GM12878 (cell line): ENCODE measurements around the gene PRRG1. TPM values are rescaled to one million over a fixed set of nuclear protein-coding genes. Genes with fewer than 3 reads are reported as not detected.

Source experiments
- ATAC-seq: fragments of 200-7000 bp; cut with Tn5 transposase; 3 replicates; pipeline ENCODE4 v1.9.1; 2020; ENCODE audit warnings: mild to moderate bottlenecking, moderate library complexity
- BruUV-seq: library from RNA; stranded (reverse); fragments of 400-500 nt; replicated peaks from 2 replicates; lab custom pipeline; 2021; lab: Mats Ljungman, UMichigan
- CTCF ChIA-PET: fragments of 300-600 bp; sonication (Branson Sonifier 250); formaldehyde crosslinking; extraction: SDS; loops from one replicate; lab custom pipeline; 2021; ENCODE audit warnings: inconsistent platforms; lab: Yijun Ruan, JAX
- POLR2A ChIA-PET: fragments of 350-600 bp; formaldehyde crosslinking; extraction: SDS; loops from one replicate; lab custom pipeline; 2021; ENCODE audit warnings: inconsistent platforms; lab: Charles Lee
- RAD21 ChIA-PET: fragments of 300-600 bp; sonication (Branson Sonifier 250); formaldehyde crosslinking; loops from one replicate; lab custom pipeline; 2023; ENCODE audit warnings: antibody characterized with exemption; ENCODE audit not compliant: unreplicated experiment; lab: Charles Lee
- SMC1A ChIA-PET: fragments of 300-600 bp; sonication (Branson Sonifier 250); formaldehyde crosslinking; loops from one replicate; lab custom pipeline; 2023; ENCODE audit not compliant: unreplicated experiment, uncharacterized antibody; lab: Charles Lee
- DNase-seq: peaks from one replicate; pipeline ENCODE4 v3.0.0-alpha.2; 2011; ENCODE audit warnings: low read depth, low spot score
- FAIRE-seq: peaks from 3 replicates; lab custom pipeline; 2011; peaks lifted over from hg19 to GRCh38; lab: Jason Lieb, UNC
- H2AFZ ChIP-seq: 2 replicates; pipeline ENCODE4 v1.6.0; 2011; ENCODE audit warnings: low read depth, low read length, control low read depth; ENCODE audit not compliant: control insufficient read depth
- H3K27ac ChIP-seq: 2 replicates; pipeline ENCODE4 v1.5.1; 2011; ENCODE audit warnings: control low read depth; ENCODE audit not compliant: control insufficient read depth, insufficient read depth
- H3K27me3 ChIP-seq, 2 experiments: replicated peaks in 1 of 2; 2 replicates each; pipeline versions ENCODE4 v1.6.0 to v1.6.1; 2011; ENCODE audit warnings: low read length in 1 of 2; ENCODE audit not compliant: control insufficient read depth in 2 of 2, insufficient read depth in 2 of 2
- H3K36me3 ChIP-seq, 2 experiments: 2 replicates each; pipeline ENCODE4 v1.5.1; 2011; ENCODE audit warnings: low read length in 1 of 2; ENCODE audit not compliant: control insufficient read depth in 2 of 2, insufficient read depth in 2 of 2
- H3K4me1 ChIP-seq: 2 replicates; pipeline ENCODE4 v1.6.1; 2011; ENCODE audit warnings: mild to moderate bottlenecking, low read length, moderate library complexity, mixed read lengths; ENCODE audit not compliant: control insufficient read depth, insufficient read depth
- H3K4me2 ChIP-seq: 2 replicates; pipeline ENCODE4 v1.6.0; 2011; ENCODE audit warnings: control low read depth; ENCODE audit not compliant: control insufficient read depth, insufficient read depth
- H3K4me3 ChIP-seq: fragments of 200-600 bp; sonication (generic); 2 replicates; pipeline ENCODE4 v1.5.1; 2016
- H3K79me2 ChIP-seq: 2 replicates; pipeline ENCODE4 v1.6.0; 2011; ENCODE audit warnings: low read length; ENCODE audit not compliant: control insufficient read depth, insufficient read depth
- H3K9ac ChIP-seq: 2 replicates; pipeline ENCODE4 v1.8.0; 2011; ENCODE audit warnings: low read length, control low read depth, mixed read lengths; ENCODE audit not compliant: control insufficient read depth, insufficient read depth
- H3K9me3 ChIP-seq: replicated peaks from 3 replicates; pipeline ENCODE4 v1.5.1; 2011; ENCODE audit warnings: mild to moderate bottlenecking, low read length; ENCODE audit not compliant: control insufficient read depth, insufficient read depth
- H4K20me1 ChIP-seq: 2 replicates; pipeline ENCODE4 v1.6.0; 2011; ENCODE audit not compliant: control insufficient read depth, insufficient read depth
- ATF7 ChIP-seq: fragments of 450-650 bp; IDR thresholded peaks from 2 replicates; pipeline ENCODE4 v1.6.1; 2016; ENCODE audit warnings: low read depth, mild to moderate bottlenecking
- CBX5 ChIP-seq: sonication (generic); IDR thresholded peaks from 2 replicates; pipeline ENCODE4 v1.6.1; 2016; ENCODE audit warnings: low read depth, moderate library complexity, mild to moderate bottlenecking, inconsistent platforms
- CREB1 ChIP-seq: IDR thresholded peaks from 2 replicates; pipeline ENCODE4 v1.6.1; 2012; ENCODE audit warnings: low read depth, mild to moderate bottlenecking, inconsistent platforms
- HCFC1 ChIP-seq: fragments of 150-350 bp; IDR thresholded peaks from 2 replicates; pipeline ENCODE4 v1.6.1; 2014; ENCODE audit warnings: low read length
- KLF5 ChIP-seq: fragments of 450-650 bp; IDR thresholded peaks from 2 replicates; pipeline ENCODE4 v1.6.1; 2014; ENCODE audit warnings: mild to moderate bottlenecking; ENCODE audit not compliant: partially characterized antibody
- MTA3 ChIP-seq: IDR thresholded peaks from 2 replicates; pipeline ENCODE4 v1.6.1; 2012; ENCODE audit warnings: low read length, inconsistent platforms, borderline replicate concordance
- NBN ChIP-seq: fragments of 450-650 bp; IDR thresholded peaks from 2 replicates; pipeline ENCODE4 v1.6.1; 2016
- NR2C2 ChIP-seq: IDR thresholded peaks from 2 replicates; pipeline ENCODE4 v1.6.1; 2011; ENCODE audit warnings: borderline replicate concordance, low read depth; ENCODE audit not compliant: control insufficient read depth, insufficient read length
- PAX5 ChIP-seq: IDR thresholded peaks from 2 replicates; pipeline ENCODE4 v1.6.1; 2011; ENCODE audit warnings: low read depth, low read length, borderline replicate concordance
- POLR2A ChIP-seq: IDR thresholded peaks from 2 replicates; pipeline ENCODE4 v1.6.1; 2011; ENCODE audit warnings: low read depth, mild to moderate bottlenecking, low read length
- SIX5 ChIP-seq: IDR thresholded peaks from 2 replicates; pipeline ENCODE4 v1.6.1; 2011; ENCODE audit warnings: mild to moderate bottlenecking, low read depth, low read length, moderate library complexity; ENCODE audit not compliant: severe bottlenecking
- SREBF2 ChIP-seq: IDR thresholded peaks from 2 replicates; pipeline ENCODE4 v1.6.1; 2012; ENCODE audit warnings: mild to moderate bottlenecking, low read length
- YY1 ChIP-seq: IDR thresholded peaks from 2 replicates; pipeline ENCODE4 v1.6.1; 2011; ENCODE audit warnings: low read depth, mild to moderate bottlenecking, low read length
- ZNF24 ChIP-seq: fragments of 450-650 bp; IDR thresholded peaks from 2 replicates; pipeline ENCODE4 v1.6.1; 2017; ENCODE audit warnings: antibody characterized with exemption, mild to moderate bottlenecking
- ZNF622 ChIP-seq: fragments of 450-650 bp; IDR thresholded peaks from 2 replicates; pipeline ENCODE4 v1.6.1; 2017; ENCODE audit warnings: mild to moderate bottlenecking, inconsistent platforms
- WGBS: methylation state at CpG from one replicate; pipeline ENCODE4 v1.1.6; 2016; ENCODE audit warnings: low lambda C conversion rate; ENCODE audit not compliant: insufficient replicate concordance, insufficient coverage; ENCODE audit errors: missing lambda C conversion rate; 5-methylcytosine and 5-hydroxymethylcytosine counted together
- in situ Hi-C: fragments of 300-500 bp; cut with MboI; formaldehyde crosslinking; loops from 9 replicates; pipeline ENCODE4 v1.14.3; 2018; ENCODE audit warnings: mixed read lengths
- intact Hi-C: fragments of 100-400 bp; cut with micrococcal nuclease; formaldehyde crosslinking; loops from one replicate; pipeline ENCODE4 v1.14.2; 2022; ENCODE audit not compliant: unreplicated experiment
- polyA plus RNA-seq, 11 experiments: library from polyadenylated mRNA; depleted of rRNA in 4 of 11; unstranded in 6 of 11; stranded (reverse) in 5 of 11; fragments of >200 nt; fragmentation: Nextera tagmentation in 4 of 11; fragmentation: Illumina TruSeq in 1 of 11; extraction: Ambion mirVana in 4 of 11; extraction: Trizol in 1 of 11; gene quantifications; 1 replicate in 1 of 11; 2 replicates in 10 of 11; pipeline versions ENCODE4 v1.2.1 to v1.2.3, GENCODE V29; 2011 to 2016; ENCODE audit warnings: inconsistent platforms in 2 of 11, missing spikeins in 2 of 11, low read depth in 1 of 11
- total RNA-seq, 4 experiments: library from RNA; depleted of rRNA in 3 of 4; stranded (reverse); fragments of >200 nt in 3 of 4; fragmentation: Illumina TruSeq in 1 of 4; extraction: Trizol in 1 of 4; gene quantifications; 2 replicates each; pipeline versions ENCODE4 v1.2.1 to v1.2.3, GENCODE V29; 2013 to 2021
- TF ChIP-seq, protein P1 (sequence below): fragments of 450-650 bp; IDR thresholded peaks from 2 replicates; pipeline ENCODE4 v1.6.1; 2017; ENCODE audit warnings: mild to moderate bottlenecking, moderate library complexity
- TF ChIP-seq, protein P2 (sequence below): fragments of 450-650 bp; IDR thresholded peaks from 2 replicates; pipeline ENCODE4 v1.6.1; 2016; ENCODE audit warnings: mild to moderate bottlenecking, moderate library complexity, borderline replicate concordance
- TF ChIP-seq, protein P3 (sequence below): IDR thresholded peaks from 2 replicates; pipeline ENCODE4 v1.6.1; 2012; ENCODE audit warnings: low read depth, low read length, improper control_type of control experiment

The PRRG1 gene
- total and polyA plus RNA-seq, 10 of the 15 experiments (the other 5 are each of a cell fraction or from before 2014, with no cell fraction given): not detected

DNA sequence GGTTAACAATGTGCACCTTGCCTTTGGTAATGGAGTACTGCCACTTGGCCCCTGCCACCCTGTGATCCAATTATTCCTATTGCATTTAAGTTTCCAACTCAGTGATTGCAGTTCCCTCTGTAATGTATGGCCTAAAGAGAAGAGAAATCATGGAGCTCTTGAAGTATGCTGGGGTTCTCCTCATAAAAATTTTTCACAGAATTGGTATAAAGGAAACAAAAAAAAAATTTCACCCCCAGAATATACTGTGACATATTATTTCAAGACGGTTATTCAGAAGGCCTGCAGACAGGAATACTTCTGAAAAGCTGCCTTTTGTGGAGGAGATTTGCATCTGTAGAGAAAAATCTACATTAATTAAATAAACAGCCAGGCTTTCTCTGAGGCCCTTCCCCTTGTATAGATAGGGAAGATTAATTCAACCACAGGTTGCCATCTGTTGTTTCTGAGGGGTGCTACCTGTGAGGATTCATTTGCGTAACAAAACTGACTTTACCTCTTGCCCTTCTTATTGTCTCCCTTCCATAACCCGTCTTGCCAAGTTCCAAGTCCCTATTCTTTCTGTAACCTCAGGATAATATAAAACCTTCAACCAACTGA lies 127.5 kb downstream of the PRRG1 start:
- H4K20me1 ChIP-seq: no peaks in the 10 kb centered on the region
- WGBS: 17% methylated on average over 3 of the region's 3 CpGs
- ATAC-seq (no peak), FAIRE-seq (no peak), DNase-seq (no peak)
- BruUV-seq: no TSS peak
- H3K79me2 ChIP-seq: no peaks in the 10 kb centered on the region
- H3K27ac ChIP-seq: no peak overlapping the region
- no peaks in the 10 kb centered on the region for H3K36me3 ChIP-seq
- ChIA-PET POLR2A (no interaction called here), CTCF (no interaction called here), RAD21 (no interaction called here), SMC1A (no interaction called here)
- no peak overlapping the region for H3K9ac ChIP-seq
- H3K27me3 ChIP-seq: no peaks in the 10 kb centered on the region; a peak in 1 of 4 replicates
- H3K4me3 ChIP-seq: no peak overlapping the region
- in situ Hi-C loops (loop anchor here (25.0 kb wide), 1 partner anchor 361 kb away; the partner anchor contains the start of gene DYNLT3), intact Hi-C loops (no loop called here)
- H3K4me1 ChIP-seq: no peaks in the 10 kb centered on the region
- H3K9me3 ChIP-seq: no peaks in the 10 kb centered on the region
- no peak overlapping the region for H2AFZ ChIP-seq
- TF ChIP-seq POLR2A (no peak), SIX5 (no peak), ZNF622 (no peak), MTA3 (no peak), HCFC1 (no peak), SREBF2 (no peak), KLF5 (no peak), CREB1 (no peak), PAX5 (no peak), CBX5 (no peak), YY1 (no peak), NBN (no peak), ZNF24 (no peak), NR2C2 (no peak), ATF7 (no peak)
- TF ChIP-seq, protein P1, sequence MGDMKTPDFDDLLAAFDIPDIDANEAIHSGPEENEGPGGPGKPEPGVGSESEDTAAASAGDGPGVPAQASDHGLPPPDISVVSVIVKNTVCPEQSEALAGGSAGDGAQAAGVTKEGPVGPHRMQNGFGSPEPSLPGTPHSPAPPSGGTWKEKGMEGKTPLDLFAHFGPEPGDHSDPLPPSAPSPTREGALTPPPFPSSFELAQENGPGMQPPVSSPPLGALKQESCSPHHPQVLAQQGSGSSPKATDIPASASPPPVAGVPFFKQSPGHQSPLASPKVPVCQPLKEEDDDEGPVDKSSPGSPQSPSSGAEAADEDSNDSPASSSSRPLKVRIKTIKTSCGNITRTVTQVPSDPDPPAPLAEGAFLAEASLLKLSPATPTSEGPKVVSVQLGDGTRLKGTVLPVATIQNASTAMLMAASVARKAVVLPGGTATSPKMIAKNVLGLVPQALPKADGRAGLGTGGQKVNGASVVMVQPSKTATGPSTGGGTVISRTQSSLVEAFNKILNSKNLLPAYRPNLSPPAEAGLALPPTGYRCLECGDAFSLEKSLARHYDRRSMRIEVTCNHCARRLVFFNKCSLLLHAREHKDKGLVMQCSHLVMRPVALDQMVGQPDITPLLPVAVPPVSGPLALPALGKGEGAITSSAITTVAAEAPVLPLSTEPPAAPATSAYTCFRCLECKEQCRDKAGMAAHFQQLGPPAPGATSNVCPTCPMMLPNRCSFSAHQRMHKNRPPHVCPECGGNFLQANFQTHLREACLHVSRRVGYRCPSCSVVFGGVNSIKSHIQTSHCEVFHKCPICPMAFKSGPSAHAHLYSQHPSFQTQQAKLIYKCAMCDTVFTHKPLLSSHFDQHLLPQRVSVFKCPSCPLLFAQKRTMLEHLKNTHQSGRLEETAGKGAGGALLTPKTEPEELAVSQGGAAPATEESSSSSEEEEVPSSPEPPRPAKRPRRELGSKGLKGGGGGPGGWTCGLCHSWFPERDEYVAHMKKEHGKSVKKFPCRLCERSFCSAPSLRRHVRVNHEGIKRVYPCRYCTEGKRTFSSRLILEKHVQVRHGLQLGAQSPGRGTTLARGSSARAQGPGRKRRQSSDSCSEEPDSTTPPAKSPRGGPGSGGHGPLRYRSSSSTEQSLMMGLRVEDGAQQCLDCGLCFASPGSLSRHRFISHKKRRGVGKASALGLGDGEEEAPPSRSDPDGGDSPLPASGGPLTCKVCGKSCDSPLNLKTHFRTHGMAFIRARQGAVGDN: no peak
- TF ChIP-seq, protein P2, sequence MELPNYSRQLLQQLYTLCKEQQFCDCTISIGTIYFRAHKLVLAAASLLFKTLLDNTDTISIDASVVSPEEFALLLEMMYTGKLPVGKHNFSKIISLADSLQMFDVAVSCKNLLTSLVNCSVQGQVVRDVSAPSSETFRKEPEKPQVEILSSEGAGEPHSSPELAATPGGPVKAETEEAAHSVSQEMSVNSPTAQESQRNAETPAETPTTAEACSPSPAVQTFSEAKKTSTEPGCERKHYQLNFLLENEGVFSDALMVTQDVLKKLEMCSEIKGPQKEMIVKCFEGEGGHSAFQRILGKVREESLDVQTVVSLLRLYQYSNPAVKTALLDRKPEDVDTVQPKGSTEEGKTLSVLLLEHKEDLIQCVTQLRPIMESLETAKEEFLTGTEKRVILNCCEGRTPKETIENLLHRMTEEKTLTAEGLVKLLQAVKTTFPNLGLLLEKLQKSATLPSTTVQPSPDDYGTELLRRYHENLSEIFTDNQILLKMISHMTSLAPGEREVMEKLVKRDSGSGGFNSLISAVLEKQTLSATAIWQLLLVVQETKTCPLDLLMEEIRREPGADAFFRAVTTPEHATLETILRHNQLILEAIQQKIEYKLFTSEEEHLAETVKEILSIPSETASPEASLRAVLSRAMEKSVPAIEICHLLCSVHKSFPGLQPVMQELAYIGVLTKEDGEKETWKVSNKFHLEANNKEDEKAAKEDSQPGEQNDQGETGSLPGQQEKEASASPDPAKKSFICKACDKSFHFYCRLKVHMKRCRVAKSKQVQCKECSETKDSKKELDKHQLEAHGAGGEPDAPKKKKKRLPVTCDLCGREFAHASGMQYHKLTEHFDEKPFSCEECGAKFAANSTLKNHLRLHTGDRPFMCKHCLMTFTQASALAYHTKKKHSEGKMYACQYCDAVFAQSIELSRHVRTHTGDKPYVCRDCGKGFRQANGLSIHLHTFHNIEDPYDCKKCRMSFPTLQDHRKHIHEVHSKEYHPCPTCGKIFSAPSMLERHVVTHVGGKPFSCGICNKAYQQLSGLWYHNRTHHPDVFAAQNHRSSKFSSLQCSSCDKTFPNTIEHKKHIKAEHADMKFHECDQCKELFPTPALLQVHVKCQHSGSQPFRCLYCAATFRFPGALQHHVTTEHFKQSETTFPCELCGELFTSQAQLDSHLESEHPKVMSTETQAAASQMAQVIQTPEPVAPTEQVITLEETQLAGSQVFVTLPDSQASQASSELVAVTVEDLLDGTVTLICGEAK: no peak
- TF ChIP-seq, protein P3, sequence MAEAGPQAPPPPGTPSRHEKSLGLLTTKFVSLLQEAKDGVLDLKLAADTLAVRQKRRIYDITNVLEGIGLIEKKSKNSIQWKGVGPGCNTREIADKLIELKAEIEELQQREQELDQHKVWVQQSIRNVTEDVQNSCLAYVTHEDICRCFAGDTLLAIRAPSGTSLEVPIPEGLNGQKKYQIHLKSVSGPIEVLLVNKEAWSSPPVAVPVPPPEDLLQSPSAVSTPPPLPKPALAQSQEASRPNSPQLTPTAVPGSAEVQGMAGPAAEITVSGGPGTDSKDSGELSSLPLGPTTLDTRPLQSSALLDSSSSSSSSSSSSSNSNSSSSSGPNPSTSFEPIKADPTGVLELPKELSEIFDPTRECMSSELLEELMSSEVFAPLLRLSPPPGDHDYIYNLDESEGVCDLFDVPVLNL: no peak
- H3K4me2 ChIP-seq: no peak overlapping the region
